GM23338 (cell line): ENCODE results near the gene SIPA1. TPM values are rescaled to one million over a fixed set of nuclear protein-coding genes. Genes with fewer than 3 reads are reported as not detected.

Experiments
- ATAC-seq: fragments of 200-7000 bp; cut with Tn5 transposase; 3 replicates; pipeline ENCODE4 v1.9.1; 2020
- DNase-seq: peaks from one replicate; pipeline ENCODE4 v3.0.0-alpha.2; 2015; ENCODE audit warnings: low spot score
- H2AFZ ChIP-seq: fragments of 200-600 bp; sonication (generic); 2 replicates; pipeline ENCODE4 v1.8.0; 2016; ENCODE audit warnings: antibody characterized with exemption, mild to moderate bottlenecking, moderate library complexity
- H3F3A ChIP-seq: fragments of 200-600 bp; sonication (generic); replicated peaks from 2 replicates; pipeline ENCODE4 v1.8.0; 2017; ENCODE audit warnings: antibody characterized with exemption, mixed run types, low read depth
- H3K27ac ChIP-seq: fragments of 200-600 bp; sonication (generic); 2 replicates; pipeline ENCODE4 v1.6.1; 2016; ENCODE audit warnings: low read depth
- H3K27me3 ChIP-seq: fragments of 200-600 bp; sonication (generic); 2 replicates; pipeline ENCODE4 v1.8.0; 2016; ENCODE audit warnings: mild to moderate bottlenecking, mixed run types, moderate library complexity; ENCODE audit not compliant: insufficient read depth
- H3K36me3 ChIP-seq: fragments of 200-600 bp; sonication (generic); 2 replicates; pipeline ENCODE4 v1.8.0; 2016; ENCODE audit warnings: mild to moderate bottlenecking; ENCODE audit not compliant: insufficient read depth
- H3K4me1 ChIP-seq: fragments of 200-600 bp; sonication (generic); 2 replicates; pipeline ENCODE4 v1.8.0; 2016; ENCODE audit warnings: mild to moderate bottlenecking, moderate library complexity; ENCODE audit not compliant: insufficient read depth
- H3K4me2 ChIP-seq: fragments of 200-600 bp; sonication (generic); 2 replicates; pipeline ENCODE4 v1.7.1; 2017; ENCODE audit warnings: mixed run types
- H3K4me3 ChIP-seq: fragments of 200-600 bp; sonication (generic); 2 replicates; pipeline ENCODE4 v1.6.1; 2016; ENCODE audit warnings: mixed run types
- H3K79me2 ChIP-seq: fragments of 200-600 bp; sonication (generic); replicated peaks from 2 replicates; pipeline ENCODE4 v1.8.0; 2017; ENCODE audit warnings: mild to moderate bottlenecking; ENCODE audit not compliant: insufficient read depth
- H3K9me2 ChIP-seq: fragments of 200-600 bp; sonication (generic); 2 replicates; pipeline ENCODE4 v1.8.0; 2017; ENCODE audit not compliant: insufficient read depth
- H4K20me1 ChIP-seq: fragments of 200-600 bp; sonication (generic); replicated peaks from 2 replicates; pipeline ENCODE4 v1.8.0; 2017; ENCODE audit warnings: mild to moderate bottlenecking; ENCODE audit not compliant: insufficient read depth
- H3K27ac Mint-ChIP-seq: 2 replicates; pipeline ENCODE4 v1.8.0; 2020; ENCODE audit warnings: inconsistent platforms, mild to moderate bottlenecking, moderate library complexity, mixed read lengths
- H3K27me3 Mint-ChIP-seq: 3 replicates; pipeline ENCODE4 v1.8.0; 2022; ENCODE audit warnings: low read depth, mild to moderate bottlenecking, moderate library complexity, mixed read lengths, inconsistent platforms; ENCODE audit not compliant: insufficient read depth, poor library complexity
- H3K36me3 Mint-ChIP-seq: 3 replicates; pipeline ENCODE4 v1.8.0; 2021; ENCODE audit warnings: low read depth, mild to moderate bottlenecking, inconsistent platforms, moderate library complexity, mixed read lengths
- H3K4me1 Mint-ChIP-seq: 3 replicates; pipeline ENCODE4 v1.8.0; 2020; ENCODE audit warnings: mild to moderate bottlenecking, inconsistent platforms, mixed read lengths
- H3K4me3 Mint-ChIP-seq: 3 replicates; pipeline ENCODE4 v1.8.0; 2021; ENCODE audit warnings: moderate library complexity, mild to moderate bottlenecking, inconsistent platforms, mixed read lengths
- H3K9me3 Mint-ChIP-seq: 3 replicates; pipeline ENCODE4 v1.8.0; 2020; ENCODE audit warnings: moderate library complexity, mild to moderate bottlenecking, inconsistent platforms, mixed read lengths
- CREB1 ChIP-seq: fragments of 250-450 bp; sonication (Bioruptor Pico); IDR thresholded peaks from 2 replicates; pipeline ENCODE4 v1.5.0; 2020; ENCODE audit warnings: low read depth, mild to moderate bottlenecking, moderate library complexity
- CTCF ChIP-seq, 2 experiments: fragments of 200-600 bp in 1 of 2; sonication (generic) in 1 of 2; conservative IDR thresholded peaks; 2 replicates each; pipeline versions ENCODE4 v1.5.1 to v1.6.1; 2016 to 2017; ENCODE audit warnings: antibody characterized with exemption in 2 of 2, low read depth in 2 of 2, mild to moderate bottlenecking in 2 of 2, moderate library complexity in 1 of 2
- EZH2 ChIP-seq: fragments of 200-600 bp; sonication (generic); IDR thresholded peaks from one replicate; pipeline ENCODE4 v1.8.0; 2017; ENCODE audit warnings: antibody characterized with exemption, mild to moderate bottlenecking, low read depth; ENCODE audit not compliant: unreplicated experiment
- EZH2phosphoT487 ChIP-seq: fragments of 200-600 bp; sonication (generic); IDR thresholded peaks from one replicate; pipeline ENCODE4 v1.8.1; 2018; ENCODE audit warnings: antibody characterized with exemption; ENCODE audit not compliant: unreplicated experiment
- JUNB ChIP-seq: IDR thresholded peaks from one replicate; pipeline ENCODE4 v1.6.1; 2016; ENCODE audit warnings: antibody characterized with exemption; ENCODE audit not compliant: unreplicated experiment
- NANOG ChIP-seq: IDR thresholded peaks from 2 replicates; pipeline ENCODE4 v1.6.1; 2016; ENCODE audit warnings: antibody characterized with exemption, borderline replicate concordance
- ZNF114 ChIP-seq: fragments of 250-450 bp; sonication (Bioruptor Pico); IDR thresholded peaks from 2 replicates; pipeline ENCODE4 v1.5.0; 2020; ENCODE audit warnings: mild to moderate bottlenecking, moderate library complexity
- ZNF331 ChIP-seq: fragments of 250-450 bp; sonication (Bioruptor Pico); IDR thresholded peaks from 2 replicates; pipeline ENCODE4 v1.5.0; 2020; ENCODE audit warnings: low read depth, mild to moderate bottlenecking, moderate library complexity
- ZNF462 ChIP-seq: fragments of 250-450 bp; sonication (Bioruptor Pico); IDR thresholded peaks from 2 replicates; pipeline ENCODE4 v1.5.0; 2020; ENCODE audit warnings: mild to moderate bottlenecking, moderate library complexity
- polyA plus RNA-seq: library from polyadenylated mRNA; unstranded; fragments of >200 nt; fragmentation: Nextera tagmentation; extraction: Ambion mirVana; gene quantifications from 2 replicates; pipeline ENCODE4 v1.2.1, GENCODE V29; 2016
- total RNA-seq: library from RNA; depleted of rRNA; stranded (reverse); fragments of >200 nt; shearing (Covaris generic); gene quantifications from 2 replicates; pipeline ENCODE4 v1.2.3, GENCODE V29; 2014
- TF ChIP-seq, protein P1 (sequence below): IDR thresholded peaks from 2 replicates; pipeline ENCODE4 v1.6.1; 2016; ENCODE audit warnings: antibody characterized with exemption
- TF ChIP-seq, protein P2 (sequence below): IDR thresholded peaks from one replicate; pipeline ENCODE4 v1.6.1; 2018; ENCODE audit warnings: antibody characterized with exemption; ENCODE audit not compliant: unreplicated experiment

Gene SIPA1
- total and polyA plus RNA-seq, 2 experiments from 2014 or later, result 50.1 to 54.6 TPM

DNA sequence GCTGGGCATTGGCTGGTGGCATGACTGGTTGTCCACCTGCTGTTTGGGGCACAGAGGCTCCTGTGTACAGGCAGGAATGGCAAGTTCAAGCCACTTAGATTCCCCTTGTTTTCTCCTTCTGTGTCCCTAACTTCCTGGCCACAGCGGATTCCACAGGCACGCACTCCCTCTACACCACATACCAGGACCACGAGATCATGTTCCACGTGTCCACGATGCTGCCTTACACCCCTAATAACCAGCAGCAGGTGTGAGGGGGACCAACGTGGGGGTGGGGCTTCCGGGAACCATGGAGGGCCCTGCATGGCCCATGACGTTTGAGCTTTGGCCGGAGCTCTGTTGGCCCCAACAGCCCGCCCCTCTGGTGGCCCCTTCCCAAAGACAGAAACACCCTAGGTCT lies 7.8 kb downstream of the SIPA1 start:
- Histone ChIP-seq H3K4me3 (no peak overlapping the region), H3K4me2 (no peak overlapping the region), H3K4me1 (peaks cover 32% of the 10 kb centered on the region), H3K27ac (no peak overlapping the region), H3F3A (peaks cover 8% of the 10 kb centered on the region; the same call in 1 of the 2 replicates), H3K36me3 (no peaks in the 10 kb centered on the region), H3K79me2 (no peaks in the 10 kb centered on the region; the same call in 1 of the 2 replicates), H3K9me2 (no peaks in the 10 kb centered on the region), H3K27me3 (no peaks in the 10 kb centered on the region), H4K20me1 (no peaks in the 10 kb centered on the region), H2AFZ (no peak overlapping the region)
- H3K27ac Mint-ChIP-seq, result no peak overlapping the region
- no peaks in the 10 kb centered on the region; the same call in 2 of the 3 replicates for H3K36me3 Mint-ChIP-seq
- DNase-seq, result no peak
- H3K9me3 Mint-ChIP-seq, result no peaks in the 10 kb centered on the region
- peaks cover 32% of the 10 kb centered on the region for H3K4me1 Mint-ChIP-seq
- no peak for ATAC-seq
- TF ChIP-seq CTCF (conservative IDR thresholded peaks at IDR 0.05; ENCODE audit: low read depth in 2 of 2) (no peak), EZH2phosphoT487 (no peak), NANOG (no peak), EZH2 (no peak), ZNF462 (no peak), ZNF114 (CRISPR knock-in tag) (no peak), ZNF331 (CRISPR knock-in tag) (no peak), JUNB (no peak), CREB1 (no peak)
- TF ChIP-seq, protein P1, sequence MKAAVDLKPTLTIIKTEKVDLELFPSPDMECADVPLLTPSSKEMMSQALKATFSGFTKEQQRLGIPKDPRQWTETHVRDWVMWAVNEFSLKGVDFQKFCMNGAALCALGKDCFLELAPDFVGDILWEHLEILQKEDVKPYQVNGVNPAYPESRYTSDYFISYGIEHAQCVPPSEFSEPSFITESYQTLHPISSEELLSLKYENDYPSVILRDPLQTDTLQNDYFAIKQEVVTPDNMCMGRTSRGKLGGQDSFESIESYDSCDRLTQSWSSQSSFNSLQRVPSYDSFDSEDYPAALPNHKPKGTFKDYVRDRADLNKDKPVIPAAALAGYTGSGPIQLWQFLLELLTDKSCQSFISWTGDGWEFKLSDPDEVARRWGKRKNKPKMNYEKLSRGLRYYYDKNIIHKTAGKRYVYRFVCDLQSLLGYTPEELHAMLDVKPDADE, result no peak
- TF ChIP-seq, protein P2, sequence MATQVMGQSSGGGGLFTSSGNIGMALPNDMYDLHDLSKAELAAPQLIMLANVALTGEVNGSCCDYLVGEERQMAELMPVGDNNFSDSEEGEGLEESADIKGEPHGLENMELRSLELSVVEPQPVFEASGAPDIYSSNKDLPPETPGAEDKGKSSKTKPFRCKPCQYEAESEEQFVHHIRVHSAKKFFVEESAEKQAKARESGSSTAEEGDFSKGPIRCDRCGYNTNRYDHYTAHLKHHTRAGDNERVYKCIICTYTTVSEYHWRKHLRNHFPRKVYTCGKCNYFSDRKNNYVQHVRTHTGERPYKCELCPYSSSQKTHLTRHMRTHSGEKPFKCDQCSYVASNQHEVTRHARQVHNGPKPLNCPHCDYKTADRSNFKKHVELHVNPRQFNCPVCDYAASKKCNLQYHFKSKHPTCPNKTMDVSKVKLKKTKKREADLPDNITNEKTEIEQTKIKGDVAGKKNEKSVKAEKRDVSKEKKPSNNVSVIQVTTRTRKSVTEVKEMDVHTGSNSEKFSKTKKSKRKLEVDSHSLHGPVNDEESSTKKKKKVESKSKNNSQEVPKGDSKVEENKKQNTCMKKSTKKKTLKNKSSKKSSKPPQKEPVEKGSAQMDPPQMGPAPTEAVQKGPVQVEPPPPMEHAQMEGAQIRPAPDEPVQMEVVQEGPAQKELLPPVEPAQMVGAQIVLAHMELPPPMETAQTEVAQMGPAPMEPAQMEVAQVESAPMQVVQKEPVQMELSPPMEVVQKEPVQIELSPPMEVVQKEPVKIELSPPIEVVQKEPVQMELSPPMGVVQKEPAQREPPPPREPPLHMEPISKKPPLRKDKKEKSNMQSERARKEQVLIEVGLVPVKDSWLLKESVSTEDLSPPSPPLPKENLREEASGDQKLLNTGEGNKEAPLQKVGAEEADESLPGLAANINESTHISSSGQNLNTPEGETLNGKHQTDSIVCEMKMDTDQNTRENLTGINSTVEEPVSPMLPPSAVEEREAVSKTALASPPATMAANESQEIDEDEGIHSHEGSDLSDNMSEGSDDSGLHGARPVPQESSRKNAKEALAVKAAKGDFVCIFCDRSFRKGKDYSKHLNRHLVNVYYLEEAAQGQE, result no peak
- H3K27me3 Mint-ChIP-seq, result peaks cover 24% of the 10 kb centered on the region
- peak overlapping the region; percentile 26; the same call in 1 of the 3 replicates for H3K4me3 Mint-ChIP-seq
